ENCODE results near the gene LOXHD1. TPM values are rescaled to one million over a fixed set of nuclear protein-coding genes. Genes with fewer than 3 reads are reported as not detected.

Gene LOXHD1
- total RNA-seq, 1 experiment from 2014 or later: not detected

DNA sequence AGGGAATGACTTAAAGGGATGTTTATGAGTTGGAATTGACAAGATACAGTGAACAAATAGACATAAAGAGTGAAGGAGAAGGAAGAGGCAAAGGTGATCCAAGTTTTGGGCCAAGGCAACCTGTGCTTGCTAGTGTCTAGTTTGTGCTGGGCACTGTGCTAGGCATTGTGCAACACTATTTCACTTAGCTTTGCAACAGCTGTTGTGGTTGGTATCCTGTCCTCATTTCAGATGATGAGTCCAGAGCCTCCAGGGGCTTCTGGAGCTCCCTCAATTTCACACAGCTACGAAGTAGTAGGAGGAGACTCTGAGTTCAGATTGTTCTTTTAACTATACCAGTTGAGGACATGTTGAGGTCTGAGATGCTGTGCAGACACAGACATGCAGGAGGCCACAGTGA lies 18.1 kb upstream of the LOXHD1 start:
- no peak for DNase-seq (ENCODE audit: extremely low read depth, low read depth)

GRCh38 chr18:46672062-46672970 lies 15.3 kb upstream of the LOXHD1 start:
- DNase-seq (ENCODE audit: extremely low read depth, low read depth): no peak

GRCh38 chr18:46668694-46669093 lies 11.7 kb upstream of the LOXHD1 start:
- no peak for DNase-seq (ENCODE audit: extremely low read depth, low read depth)

- DNase-seq (ENCODE audit: extremely low read depth, low read depth): no peak
Measured at GRCh38 chr18:46668135-46668534, 11.1 kb upstream of the LOXHD1 start.

DNA sequence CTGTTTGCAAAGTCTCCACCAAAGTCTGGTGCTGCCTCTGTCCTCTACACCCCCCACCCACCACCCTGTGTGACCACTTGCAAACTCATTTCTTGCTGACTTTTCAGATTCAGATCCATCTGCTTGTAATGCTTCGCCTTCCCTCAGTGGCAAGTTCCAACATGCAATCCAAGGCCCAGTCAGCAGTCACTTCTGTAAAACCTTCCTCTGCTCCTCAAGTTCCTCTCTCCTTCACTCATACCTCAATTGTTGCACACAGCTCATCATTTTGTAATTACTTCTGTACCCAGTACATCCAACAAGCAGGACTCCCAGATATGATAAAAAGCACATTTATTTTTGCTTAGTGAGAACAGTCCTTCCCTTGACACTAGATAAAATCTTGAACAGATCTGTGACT lies 6.5 kb upstream of the LOXHD1 start:
- DNase-seq (ENCODE audit: extremely low read depth, low read depth): no peak

DNA sequence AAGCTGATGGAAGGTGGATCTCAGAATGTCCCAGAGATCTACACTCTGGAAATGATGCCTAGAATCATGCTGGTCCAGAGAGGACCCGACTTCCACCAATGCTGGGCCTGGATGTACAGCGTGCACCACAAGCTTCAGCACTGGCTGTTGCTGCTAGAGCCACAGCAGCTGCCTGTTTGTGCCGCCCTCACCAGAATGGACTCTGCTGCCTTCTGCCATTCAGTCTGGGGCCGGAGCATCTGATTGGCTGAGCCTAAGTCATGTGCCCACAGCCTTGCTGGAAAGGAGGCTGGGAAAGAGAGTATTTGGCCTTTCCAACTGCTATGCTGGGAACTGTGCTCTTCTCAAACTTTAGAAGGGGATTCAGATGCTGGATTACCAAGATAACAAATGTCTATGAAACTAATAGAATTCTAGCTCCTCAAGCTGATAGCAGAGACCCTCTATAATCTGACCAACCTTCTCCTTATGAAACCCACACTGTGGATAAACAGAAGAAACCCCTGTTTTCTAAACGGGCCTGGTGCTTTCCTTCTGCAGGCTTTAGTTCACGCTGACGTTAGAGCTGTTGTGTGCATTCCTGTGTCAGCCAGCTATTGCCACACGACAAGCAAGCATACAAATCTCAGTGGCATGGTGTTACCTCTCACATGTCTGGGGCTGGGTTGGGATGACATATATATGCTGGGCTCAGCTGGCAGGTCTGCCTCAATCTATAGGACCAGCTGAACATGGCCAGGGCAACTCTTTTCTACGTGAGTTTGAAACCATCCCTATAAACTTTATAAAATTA lies 4.1 kb upstream of the LOXHD1 start:
- DNase-seq (ENCODE audit: extremely low read depth, low read depth): no peak

GRCh38 chr18:46659484-46659883 lies 2.5 kb upstream of the LOXHD1 start:
- no peak for DNase-seq (ENCODE audit: extremely low read depth, low read depth)

- no peak for DNase-seq (ENCODE audit: extremely low read depth, low read depth)
Measured at GRCh38 chr18:46656326-46657114, 500 bp downstream of the LOXHD1 start.

GRCh38 chr18:46652372-46652771 lies 4.6 kb downstream of the LOXHD1 start:
- no peak for DNase-seq (ENCODE audit: extremely low read depth, low read depth)

- no peak for DNase-seq (ENCODE audit: extremely low read depth, low read depth)
Measured at GRCh38 chr18:46650681-46651080, 6.3 kb downstream of the LOXHD1 start.

DNA sequence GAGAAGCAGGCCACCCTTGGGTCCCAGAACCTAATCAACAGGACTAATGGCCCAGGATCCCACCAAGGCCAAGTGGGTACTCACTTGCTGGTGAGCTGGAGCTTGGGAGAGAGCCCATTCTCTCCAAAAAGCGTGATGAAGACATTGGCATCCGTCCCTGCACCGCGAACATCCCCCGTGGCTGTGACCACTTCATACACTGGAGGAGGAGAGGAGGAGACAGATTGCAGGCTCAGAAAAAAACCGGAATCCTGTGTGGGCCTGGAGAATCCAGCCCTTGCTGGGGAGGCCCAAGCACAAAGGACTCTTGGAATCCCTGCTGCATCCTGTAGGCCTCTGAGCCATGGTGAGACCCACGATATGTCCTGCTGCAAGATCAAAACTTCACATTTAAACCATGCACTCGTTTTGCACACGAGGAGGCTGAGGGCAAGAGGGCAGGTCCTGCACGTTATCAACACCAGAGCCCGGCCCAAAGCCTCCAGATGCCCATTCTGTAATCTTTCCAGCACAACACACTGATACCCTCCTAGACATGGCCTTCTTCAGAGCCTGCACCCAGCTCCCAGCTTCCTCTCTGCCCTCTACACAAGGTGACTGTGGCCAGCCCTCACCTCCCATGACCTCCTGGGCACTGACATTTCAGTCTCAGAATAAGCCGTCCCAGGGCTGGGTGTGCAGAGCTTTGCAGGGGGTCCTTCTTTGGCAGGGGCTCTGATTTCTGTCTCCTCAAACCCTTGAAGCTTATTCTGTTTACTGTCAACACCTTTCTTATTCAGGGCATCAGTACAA lies 7.8 kb downstream of the LOXHD1 start:
- no peak for DNase-seq (ENCODE audit: extremely low read depth, low read depth)

DNA sequence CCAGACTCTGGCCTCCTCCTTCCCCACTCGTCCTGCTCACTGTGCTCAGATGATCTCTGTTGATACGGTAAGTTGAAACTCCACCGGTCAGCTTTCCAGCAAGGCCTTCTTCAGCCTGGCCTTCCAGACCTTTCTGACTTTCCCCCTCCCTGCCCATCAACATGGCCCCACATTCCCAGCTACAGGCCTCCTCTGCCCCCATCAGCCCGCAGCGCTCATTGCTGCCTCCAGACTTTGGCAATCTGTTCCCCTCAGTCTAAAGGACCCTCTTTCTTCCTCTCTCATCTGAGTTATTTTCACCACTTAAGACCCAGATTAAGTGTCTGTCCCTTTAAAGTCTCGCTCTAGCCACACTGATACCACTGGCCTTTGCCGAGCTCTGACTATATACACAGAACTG lies 10.6 kb downstream of the LOXHD1 start:
- DNase-seq (ENCODE audit: extremely low read depth, low read depth): no peak

GRCh38 chr18:46642561-46642960 lies 14.5 kb downstream of the LOXHD1 start:
- DNase-seq (ENCODE audit: extremely low read depth, low read depth): no peak

DNA sequence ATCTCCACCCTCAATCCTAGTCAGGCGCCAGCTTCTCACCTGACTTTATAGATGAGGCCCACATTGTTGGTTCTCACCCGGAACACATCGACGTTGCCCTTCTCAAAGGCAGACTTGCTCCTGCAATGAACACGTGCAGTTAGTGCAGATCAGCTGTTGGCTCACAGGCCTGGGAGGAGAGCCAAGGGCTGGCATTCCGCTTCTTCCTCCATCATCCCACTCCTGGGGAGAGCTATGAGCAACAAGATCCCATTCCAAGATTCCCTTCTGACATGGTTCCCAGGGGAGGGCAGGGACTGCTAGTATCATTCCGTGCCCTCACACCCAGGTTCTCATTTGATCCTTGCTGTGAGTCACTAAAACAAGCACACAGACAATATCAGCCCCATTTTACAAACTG lies 15.1 kb downstream of the LOXHD1 start:
- no peak for DNase-seq (ENCODE audit: extremely low read depth, low read depth)

GRCh38 chr18:46639386-46639785 lies 17.6 kb downstream of the LOXHD1 start:
- no peak for DNase-seq (ENCODE audit: extremely low read depth, low read depth)

DNA sequence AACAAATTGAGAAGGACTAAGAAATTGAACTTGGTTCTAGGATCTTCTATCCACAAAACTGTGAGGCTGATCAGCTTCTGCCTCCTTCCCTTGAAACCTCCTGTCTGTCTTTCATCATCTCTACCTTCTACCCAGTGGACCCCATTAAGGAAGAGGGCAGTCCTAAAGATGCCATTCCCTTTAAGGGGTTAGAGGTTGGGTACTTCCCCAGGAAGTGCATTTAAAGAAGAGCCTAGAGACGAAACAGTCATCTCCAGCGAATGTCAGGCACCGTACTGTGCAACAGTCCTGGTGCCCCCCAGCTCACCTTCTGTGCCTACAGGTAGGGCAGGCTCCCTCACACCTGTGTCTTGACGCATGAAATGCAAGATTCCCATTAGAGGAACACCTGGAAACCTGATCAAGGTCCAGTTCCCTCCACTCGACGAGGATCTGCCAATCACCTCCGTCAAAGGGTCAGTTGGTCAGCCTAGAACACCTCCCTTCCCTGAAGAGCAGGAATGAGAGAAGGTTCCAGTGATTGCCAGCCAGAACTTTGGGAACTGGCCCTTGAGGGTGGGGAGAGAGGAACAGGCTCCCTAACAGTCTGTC lies 20.9 kb downstream of the LOXHD1 start:
- no peak for DNase-seq (ENCODE audit: extremely low read depth, low read depth)

- no peak for DNase-seq (ENCODE audit: extremely low read depth, low read depth)
Measured at GRCh38 chr18:46632401-46633071, 24.5 kb downstream of the LOXHD1 start.

GRCh38 chr18:46630991-46631390 lies 26.0 kb downstream of the LOXHD1 start:
- no peak for DNase-seq (ENCODE audit: extremely low read depth, low read depth)

DNA sequence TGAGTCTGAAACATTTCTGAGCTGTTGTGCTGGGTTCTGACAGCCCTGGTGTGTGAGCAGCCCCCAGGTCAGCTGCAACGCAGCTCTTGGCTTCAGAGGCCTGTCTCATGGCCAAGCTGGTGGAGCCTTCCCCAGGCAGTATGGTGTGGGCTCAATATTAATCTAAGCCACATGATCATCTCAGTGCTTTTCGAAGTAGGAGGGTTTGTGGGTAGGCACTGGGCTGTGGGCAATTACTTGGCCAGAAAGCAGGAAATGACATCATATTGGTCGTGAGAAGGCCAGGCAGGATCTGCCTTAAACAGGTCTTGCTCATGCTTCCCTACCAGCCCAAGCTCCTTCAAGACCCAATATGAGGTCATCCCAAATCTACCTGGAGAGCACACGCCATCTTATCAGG lies 26.9 kb downstream of the LOXHD1 start:
- DNase-seq (ENCODE audit: extremely low read depth, low read depth): no peak

All from NCI-H460 (cell line).